ENCODE measurements around the gene CLASP1. TPM values are rescaled to one million over a fixed set of nuclear protein-coding genes. Genes with fewer than 3 reads are reported as not detected.

The CLASP1 gene
- total RNA-seq, 4 donors from 2014 or later, result 43.0 to 53.9 (median 51.3) TPM

DNA sequence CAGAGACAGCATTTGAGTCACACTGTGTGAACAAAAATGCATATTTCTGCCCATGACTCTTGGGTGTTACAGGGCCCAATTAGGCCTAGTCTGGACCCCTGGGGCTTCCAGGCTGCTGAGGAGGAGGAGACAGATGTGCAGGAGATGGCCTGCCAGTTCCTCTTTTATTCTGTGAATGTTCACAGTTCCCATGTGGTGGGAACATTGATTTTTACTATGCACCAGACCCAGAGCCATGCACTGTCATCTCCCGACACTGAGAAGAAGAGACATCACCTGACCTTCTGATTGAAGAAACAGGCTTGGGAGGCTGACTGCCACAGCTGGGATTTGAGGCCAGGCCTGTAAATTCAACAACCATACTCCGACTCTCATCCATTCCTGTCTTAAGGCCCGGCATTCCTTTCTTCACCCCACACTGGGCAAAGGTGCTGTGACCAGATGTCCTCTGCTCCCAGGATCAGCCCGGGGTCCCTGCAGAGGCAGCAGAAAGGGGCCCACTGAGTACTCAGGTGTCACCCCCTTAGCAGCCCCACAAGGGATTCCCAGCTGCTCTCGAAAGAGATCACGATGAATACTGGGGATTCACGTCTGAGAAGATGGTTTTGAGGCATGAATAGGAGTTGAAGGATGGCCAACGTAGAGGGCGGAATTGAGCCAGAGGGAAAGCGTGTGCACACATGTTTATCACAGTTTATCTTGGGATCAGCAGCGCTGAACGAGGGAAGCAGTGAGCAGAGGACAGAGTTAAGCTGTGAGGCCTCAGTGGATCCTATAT lies 360.6 kb downstream of the CLASP1 start:
- WGBS, 2 donors (ENCODE audit: low coverage in 1 of 2), result 81 to 96% methylated on average over 4 to 12 of the region's 12 CpGs
- DNase-seq, result no peak
- Histone ChIP-seq H3K27ac (no peak overlapping the region), H3K36me3 (no peaks in the 10 kb centered on the region), H3K9me3 (no peaks in the 10 kb centered on the region), H3K4me3 (no peak overlapping the region), H3K4me1 (peaks cover 0 to 25% (median 18%) of the 10 kb centered on the region in 4 donors), H3K27me3 (peaks cover 23% of the 10 kb centered on the region)
- intact Hi-C loops (cut with DNase I; ENCODE audit: low total_unique reads) (no loop called here), in situ Hi-C loops (cut with MboI; ENCODE audit: low pct_ligation_motif_present in 1 of 4, low pct_unique_long_range_greater_than_20kb in 1 of 4, low sequenced_read_pairs in 3 of 4) (no loop called here)
- TF ChIP-seq, protein P1, sequence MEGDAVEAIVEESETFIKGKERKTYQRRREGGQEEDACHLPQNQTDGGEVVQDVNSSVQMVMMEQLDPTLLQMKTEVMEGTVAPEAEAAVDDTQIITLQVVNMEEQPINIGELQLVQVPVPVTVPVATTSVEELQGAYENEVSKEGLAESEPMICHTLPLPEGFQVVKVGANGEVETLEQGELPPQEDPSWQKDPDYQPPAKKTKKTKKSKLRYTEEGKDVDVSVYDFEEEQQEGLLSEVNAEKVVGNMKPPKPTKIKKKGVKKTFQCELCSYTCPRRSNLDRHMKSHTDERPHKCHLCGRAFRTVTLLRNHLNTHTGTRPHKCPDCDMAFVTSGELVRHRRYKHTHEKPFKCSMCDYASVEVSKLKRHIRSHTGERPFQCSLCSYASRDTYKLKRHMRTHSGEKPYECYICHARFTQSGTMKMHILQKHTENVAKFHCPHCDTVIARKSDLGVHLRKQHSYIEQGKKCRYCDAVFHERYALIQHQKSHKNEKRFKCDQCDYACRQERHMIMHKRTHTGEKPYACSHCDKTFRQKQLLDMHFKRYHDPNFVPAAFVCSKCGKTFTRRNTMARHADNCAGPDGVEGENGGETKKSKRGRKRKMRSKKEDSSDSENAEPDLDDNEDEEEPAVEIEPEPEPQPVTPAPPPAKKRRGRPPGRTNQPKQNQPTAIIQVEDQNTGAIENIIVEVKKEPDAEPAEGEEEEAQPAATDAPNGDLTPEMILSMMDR (IDR thresholded peaks at IDR 0.05), result no peak
- no peak for TF ChIP-seq EP300 (IDR thresholded peaks at IDR 0.05; ENCODE audit: low read depth)
- TF ChIP-seq POLR2A (IDR thresholded peaks at IDR 0.05), result no peak
- no peak for TF ChIP-seq POLR2AphosphoS5 (IDR thresholded peaks at IDR 0.05)

- DNase-seq, result no peak
- H3K9me3 ChIP-seq, result no peaks in the 10 kb centered on the region
- intact Hi-C loops (cut with DNase I; ENCODE audit: low total_unique reads), result no loop called here
- H3K27ac ChIP-seq, result no peak overlapping the region
- no peaks in the 10 kb centered on the region for H3K36me3 ChIP-seq
- peaks cover 0 to 20% (median 12%) of the 10 kb centered on the region in 4 donors for H3K4me1 ChIP-seq
- H3K27me3 ChIP-seq, result peaks cover 30% of the 10 kb centered on the region
- in situ Hi-C loops (cut with MboI; ENCODE audit: low pct_ligation_motif_present in 1 of 4, low pct_unique_long_range_greater_than_20kb in 1 of 4, low sequenced_read_pairs in 3 of 4), result no loop called here
- no peak for TF ChIP-seq POLR2A (IDR thresholded peaks at IDR 0.05)
- no peak for TF ChIP-seq POLR2AphosphoS5 (IDR thresholded peaks at IDR 0.05)
- TF ChIP-seq, protein P1 (IDR thresholded peaks at IDR 0.05), result no peak
- no peak for TF ChIP-seq EP300 (IDR thresholded peaks at IDR 0.05; ENCODE audit: low read depth)
- no peak overlapping the region for H3K4me3 ChIP-seq
- 95 to 100% methylated on average over 2 to 4 of the region's 4 CpGs for WGBS, 2 donors (ENCODE audit: low coverage in 1 of 2)
Observed at GRCh38 chr2:121287956-121288355, 361.3 kb downstream of the CLASP1 start.

Small RNA genes within 50 kb of the gene (small RNA-seq; reads per million reads assigned to genes)
- 0 reads per million in 4 donors for gene RF00019
- 70.0 to 247 (median 125) reads per million in 4 donors for gene RNU4ATAC

Other genes with a start within 250 kb of the CLASP1 start
- gene RNU4ATAC, start 118.6 kb downstream of the CLASP1 start, total RNA-seq, result under 1 TPM in 1 of 4 donors, not detected in 3; under 0.01 TPM
- 10 to 100 TPM; 10.9 to 32.7 (median 18.7) TPM for gene NIFK, start 87.4 kb upstream of the CLASP1 start, total RNA-seq
- 10 to 100 TPM in 3 of 4 donors, 1 to 10 TPM in 1; 8.2 to 33.5 (median 23.7) TPM for gene TSN, start 106.2 kb upstream of the CLASP1 start, total RNA-seq